OCI-LY1 (cell line): ENCODE data around the gene KBTBD8.

Experiments used
- CTCF ChIP-seq: fragments of 200-600 bp; sonication (generic), shearing (Covaris generic); IDR thresholded peaks from 2 replicates; pipeline ENCODE4 v1.5.1; 2017; ENCODE audit warnings: mild to moderate bottlenecking, antibody characterized with exemption, low read length, moderate library complexity, mixed read lengths
- EZH2 ChIP-seq: fragments of 200-600 bp; sonication (generic), shearing (Covaris generic); IDR thresholded peaks from 2 replicates; pipeline ENCODE4 v1.8.0; 2017; ENCODE audit warnings: borderline replicate concordance, mixed run types, mild to moderate bottlenecking, antibody characterized with exemption, low read length, moderate library complexity, mixed read lengths

DNA sequence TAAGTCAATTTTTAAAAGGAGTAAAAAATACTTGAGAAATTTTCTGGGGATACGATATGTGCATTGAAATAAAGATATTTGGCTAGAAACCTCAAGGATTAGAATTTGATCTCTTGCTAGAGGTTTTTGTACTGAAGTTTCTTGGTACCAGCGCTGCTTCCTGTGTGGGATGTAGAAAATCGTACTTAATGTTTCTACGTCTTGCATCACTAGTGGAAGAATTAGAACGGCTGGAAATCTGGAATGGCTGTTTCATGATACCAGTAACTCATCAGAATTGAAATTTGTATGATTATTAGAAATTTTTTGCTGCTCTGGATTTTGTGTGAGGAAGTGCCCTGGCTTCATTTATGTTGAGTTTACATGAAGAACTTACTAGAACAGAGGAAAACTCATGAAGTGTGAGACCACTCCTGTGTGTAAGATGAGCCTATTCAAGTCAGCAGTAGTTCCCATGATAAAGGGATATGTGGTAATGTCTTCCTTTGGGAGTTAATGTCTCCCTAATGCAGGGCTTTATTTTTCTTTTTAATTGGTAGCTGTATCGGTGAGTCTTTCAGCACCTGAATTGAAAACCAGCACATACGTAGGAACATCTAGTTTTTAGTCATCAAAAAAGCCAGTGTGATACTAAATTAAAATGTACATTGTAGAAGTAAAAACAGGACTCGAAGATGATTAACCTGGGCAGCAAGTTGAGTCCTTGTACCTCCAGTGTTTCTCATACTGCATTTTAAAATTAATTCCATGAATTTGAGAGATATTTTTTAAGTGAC lies 3.2 kb downstream of the KBTBD8 start:
- no peak for TF ChIP-seq CTCF
- TF ChIP-seq EZH2, result no peak
